ENCODE measurements around the gene PRKCD.

PRKCD gene

GRCh38 chr3:53221827-53222182 is 60.8 kb downstream of the PRKCD start:
- DNase-seq: no peak

GRCh38 chr3:53222183-53222901 is 61.3 kb downstream of the PRKCD start:
- DNase-seq: no peak

DNA sequence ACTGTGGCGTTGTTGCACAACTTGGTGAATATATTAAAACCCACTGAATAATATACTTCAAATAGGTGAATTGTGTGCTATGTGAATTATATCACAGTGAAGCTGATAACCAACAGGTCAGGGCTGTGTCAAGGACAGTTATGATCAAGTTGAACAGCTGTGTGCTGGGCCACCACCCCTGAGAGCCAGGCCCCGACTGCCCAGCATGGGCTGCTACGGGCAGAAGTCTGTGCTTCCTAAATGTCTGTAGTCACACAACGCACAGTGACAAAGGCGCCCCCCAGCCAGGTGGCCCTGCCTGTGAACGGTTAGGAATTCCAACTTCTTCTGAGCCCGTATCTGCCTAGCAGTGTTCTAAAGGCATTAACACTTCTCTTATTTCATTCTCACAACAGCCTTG is 62.0 kb downstream of the PRKCD start:
- no peak for DNase-seq

- DNase-seq: no peak
Observed at GRCh38 chr3:53223541-53223966, 62.5 kb downstream of the PRKCD start.

GRCh38 chr3:53224026-53224425 is 63.0 kb downstream of the PRKCD start:
- no peak for DNase-seq

DNA sequence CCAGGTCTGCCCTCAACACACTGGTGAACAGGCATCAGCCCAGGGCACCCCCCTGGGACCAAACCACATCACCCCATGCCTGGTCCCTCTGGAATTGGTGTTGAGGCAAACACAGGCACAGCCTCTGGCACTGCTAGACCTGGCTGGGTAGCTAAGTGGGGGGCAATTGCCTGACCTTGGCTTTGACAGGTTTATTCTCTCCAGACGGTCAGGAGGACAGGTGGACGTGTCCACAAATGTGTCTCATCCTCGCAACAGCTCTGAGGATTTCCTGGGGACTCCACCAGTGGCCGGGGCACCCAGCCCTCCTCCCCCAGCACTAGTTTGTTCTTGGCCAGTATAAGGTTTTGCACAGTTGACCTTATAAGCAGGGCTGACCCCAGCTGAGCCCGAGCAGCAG is 63.5 kb downstream of the PRKCD start:
- DNase-seq: no peak

DNA sequence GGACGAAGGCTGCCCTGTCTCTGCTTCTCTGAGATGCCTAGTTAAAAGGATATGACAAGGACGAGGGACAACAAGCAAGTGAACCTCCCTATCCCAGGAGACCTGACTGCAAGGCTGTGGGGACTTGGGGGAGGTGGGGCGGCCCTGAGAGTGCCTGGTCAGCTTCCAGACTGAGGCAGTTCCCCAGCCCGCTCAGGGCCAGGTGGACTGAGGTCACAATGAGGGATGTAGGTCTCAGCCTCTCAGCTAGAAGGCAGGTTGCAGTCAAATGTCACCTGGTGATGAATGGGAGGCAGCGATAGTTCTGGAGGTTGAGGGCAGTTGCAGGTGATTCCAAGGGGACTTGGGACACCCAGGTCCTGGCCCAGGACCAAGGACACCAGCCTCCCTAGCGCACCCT is 64.2 kb downstream of the PRKCD start:
- DNase-seq: no peak

DNA sequence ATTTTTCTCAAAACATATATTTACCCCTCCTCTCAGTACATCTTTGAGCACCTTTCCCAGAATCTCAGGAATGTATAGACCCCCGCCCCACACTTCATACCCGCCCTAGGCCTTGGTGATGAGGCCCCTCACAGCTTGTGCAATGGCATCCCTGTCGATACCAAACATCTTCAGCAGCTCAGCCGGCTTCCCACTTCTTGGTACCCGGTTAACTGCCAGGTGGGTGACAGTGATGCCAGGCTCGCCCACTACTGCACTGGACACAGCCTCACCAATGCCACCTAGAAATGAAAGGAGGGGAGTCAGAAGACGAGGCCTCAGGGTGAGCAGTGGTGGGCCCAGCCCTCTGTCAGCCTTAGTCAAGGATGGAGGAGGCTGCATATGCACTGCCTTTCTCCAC is 64.6 kb downstream of the PRKCD start:
- no peak for DNase-seq

- no peak for DNase-seq
Observed at GRCh38 chr3:53226142-53226840, 65.3 kb downstream of the PRKCD start.

DNA sequence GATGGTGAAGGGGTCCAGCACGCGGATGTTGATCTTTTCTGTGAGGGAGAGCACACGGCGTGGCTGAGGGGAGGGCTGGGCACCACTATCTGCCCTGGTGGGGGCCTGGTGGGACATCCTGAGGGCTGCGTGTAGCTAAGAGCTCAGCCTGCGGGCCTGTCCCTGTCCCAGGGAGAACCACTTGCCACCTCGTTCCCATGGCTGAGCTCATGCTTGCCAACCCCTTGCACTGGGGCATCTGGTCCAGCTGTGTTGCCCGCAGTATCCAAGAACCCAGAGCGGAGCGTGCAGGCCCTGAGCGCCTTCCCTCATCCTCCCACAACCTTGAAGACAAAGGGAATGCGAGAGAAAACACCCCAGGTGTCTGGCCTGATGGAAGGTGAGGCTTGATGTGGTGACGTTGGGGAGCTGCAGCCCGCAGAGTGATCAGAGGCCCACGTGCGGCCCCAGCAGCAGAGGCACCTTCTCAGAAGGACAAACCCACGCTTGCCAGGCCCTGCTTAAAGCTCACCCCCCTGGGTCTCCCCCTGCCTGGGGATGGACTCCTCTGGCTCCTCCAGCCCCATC is 65.9 kb downstream of the PRKCD start:
- no peak for DNase-seq

DNA sequence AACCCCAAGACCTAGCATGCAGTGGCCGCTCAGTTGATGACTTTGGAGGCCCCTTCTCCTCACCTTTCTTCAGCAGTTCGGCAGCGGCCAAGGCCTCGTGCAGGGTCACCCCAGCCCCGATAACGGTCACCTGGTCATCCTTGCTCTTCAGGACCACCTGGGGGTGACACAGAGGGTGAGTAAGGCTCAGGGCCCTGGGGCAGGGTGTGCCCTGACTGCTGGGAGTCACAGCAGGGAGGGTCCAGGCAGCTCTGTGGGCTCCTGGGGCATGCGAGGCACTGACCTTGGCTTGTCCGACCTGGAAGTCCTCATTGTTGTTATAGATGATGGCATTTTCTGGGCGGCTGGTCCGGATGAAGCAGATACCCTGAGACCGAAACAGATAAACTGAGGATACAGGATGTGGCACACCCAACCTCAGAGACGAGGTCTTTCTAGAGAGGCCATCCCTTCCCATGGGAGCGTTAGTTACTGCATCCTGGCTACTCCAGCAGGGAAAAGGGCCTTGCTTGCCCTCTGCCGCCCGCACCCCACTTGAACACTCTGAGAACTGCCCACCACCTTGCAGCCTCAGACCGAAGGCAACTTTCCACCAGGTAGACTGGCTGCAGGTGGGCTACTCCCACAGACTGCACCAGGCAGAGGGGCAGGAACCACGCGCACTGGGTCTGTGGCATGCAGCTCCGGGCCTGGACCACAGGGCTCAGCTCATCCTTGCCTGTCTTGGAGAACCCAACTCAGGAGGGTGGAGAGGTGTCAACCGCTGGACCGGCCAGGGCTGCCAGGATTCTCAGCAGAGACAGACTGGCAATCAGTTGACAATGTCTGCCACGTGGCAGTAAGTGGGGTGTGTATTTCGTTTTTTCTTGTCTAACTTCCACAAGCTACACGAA is 67.2 kb downstream of the PRKCD start:
- DNase-seq: no peak

DNA sequence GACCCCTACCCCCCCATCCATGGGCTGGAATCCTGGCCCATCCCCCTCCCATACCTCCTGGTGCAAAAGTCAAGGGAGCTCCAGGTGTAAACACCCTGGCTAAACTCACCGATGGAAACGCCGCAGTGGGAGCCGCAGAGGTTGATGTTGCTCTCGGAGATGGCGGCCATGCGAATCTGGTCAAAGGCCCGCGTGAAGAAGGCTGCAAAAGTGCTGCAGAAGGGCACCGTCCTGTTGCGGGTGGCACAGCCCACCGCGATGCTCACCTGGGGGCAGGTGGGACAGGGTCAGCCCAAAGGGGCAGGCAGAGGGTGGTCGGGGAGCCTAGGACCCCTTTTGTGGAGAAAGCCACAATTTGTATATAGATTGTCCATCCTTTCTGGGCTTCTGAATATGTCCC is 68.2 kb downstream of the PRKCD start:
- no peak for DNase-seq

DNA sequence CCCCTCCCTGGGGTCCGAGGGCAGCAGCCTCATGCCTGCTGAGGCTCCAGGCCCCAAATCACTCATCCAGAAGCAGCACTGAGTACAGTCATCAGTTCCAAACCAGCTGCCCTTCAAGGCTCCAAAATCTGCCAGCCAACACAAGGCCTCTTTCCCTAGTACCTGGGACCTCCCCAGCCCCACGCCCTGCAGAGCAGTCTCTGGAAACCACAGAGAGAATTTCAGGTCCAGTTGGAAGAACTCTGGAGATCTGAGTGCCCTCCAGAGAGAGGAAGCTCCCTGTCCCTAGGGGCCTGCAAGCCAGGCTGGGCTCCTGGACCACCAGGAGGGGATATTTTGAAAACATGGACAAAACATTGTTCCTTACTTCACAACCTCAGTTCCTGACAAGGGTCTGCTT is 68.6 kb downstream of the PRKCD start:
- no peak for DNase-seq

DNA sequence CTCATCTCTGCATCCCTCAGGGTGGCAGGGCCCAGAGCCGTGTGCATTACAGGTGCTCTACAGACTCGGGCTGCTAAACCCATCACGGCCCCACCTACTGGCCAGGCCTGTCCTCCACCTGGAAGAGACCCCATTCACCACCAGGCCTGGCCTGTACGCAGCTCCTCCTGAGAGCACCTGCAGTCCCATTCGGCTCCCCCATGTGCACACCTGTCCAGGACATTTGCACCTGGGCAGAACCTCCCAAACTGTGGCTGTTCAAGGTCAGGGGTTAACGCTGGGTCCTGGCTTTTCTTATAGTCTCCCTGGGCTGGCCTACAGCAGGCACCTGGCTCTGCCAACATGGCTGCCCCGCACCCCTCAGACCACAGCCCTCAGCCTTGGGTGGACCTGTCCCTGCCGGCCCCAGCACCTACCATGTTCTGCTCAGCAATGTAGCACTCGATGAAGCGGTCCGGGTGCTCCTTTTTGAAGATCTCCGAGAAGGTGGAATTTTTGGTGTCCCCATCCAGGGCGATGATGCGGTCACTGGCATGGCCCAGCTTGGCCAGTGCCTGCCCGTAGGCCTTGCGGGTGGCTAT is 69.1 kb downstream of the PRKCD start:
- DNase-seq: no peak

DNA sequence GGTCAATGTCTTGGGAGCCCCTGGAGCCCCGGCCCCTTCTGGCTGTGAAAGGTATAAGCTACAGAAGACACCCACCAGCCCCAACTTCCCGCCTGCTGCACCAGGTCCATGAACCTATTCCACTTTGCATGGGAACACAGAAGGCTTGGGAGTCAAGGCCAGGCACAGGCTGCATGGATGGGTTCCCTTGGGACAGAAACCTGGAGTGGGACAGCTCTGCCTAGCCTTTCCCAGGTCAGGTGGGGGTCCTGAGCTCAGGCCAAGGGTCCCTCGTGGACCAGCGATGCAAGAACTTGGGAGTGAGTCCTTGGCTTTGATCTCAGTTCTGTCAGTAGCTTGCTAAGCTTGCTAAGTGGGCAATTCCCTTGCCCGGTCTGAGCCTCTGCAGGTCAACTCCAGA is 69.8 kb downstream of the PRKCD start:
- DNase-seq: no peak

- no peak for DNase-seq
Observed at GRCh38 chr3:53231532-53232511, 70.8 kb downstream of the PRKCD start.

DNA sequence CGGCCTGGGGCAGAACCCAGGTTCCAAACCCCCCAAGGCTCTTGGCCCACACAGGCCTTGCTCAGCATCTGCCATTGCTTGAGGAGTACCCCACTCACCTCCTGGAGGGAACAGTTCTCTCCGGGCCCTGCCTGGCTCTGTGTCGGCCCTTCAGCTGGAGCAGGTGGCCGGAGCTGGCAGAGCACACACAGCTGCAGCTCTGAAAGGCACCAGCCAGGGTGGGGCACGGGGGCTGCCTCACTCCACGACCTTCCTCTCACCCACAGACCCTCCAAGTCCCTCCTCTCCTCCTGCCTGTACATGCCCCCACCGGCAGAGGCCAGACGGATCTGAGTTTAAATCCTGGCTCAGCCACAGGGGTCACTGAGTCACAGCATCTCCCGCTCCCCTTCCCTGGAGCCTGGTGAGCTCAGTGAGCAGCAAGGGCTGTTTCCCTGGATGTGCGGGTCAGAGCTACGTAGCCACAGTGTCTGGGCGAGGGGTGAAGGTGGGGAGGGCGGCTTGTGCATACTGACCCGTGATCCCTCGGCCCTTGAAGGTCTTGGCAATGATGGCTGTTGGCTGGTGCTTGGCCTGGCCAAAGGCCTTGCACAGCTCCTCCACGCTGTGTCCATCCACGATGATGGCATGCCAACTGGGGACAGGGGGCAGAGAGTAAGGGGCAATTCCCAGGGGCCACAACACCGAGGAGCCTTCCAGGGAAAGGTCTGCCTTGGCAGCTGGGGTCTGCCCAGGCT is 71.8 kb downstream of the PRKCD start:
- DNase-seq: no peak

DNA sequence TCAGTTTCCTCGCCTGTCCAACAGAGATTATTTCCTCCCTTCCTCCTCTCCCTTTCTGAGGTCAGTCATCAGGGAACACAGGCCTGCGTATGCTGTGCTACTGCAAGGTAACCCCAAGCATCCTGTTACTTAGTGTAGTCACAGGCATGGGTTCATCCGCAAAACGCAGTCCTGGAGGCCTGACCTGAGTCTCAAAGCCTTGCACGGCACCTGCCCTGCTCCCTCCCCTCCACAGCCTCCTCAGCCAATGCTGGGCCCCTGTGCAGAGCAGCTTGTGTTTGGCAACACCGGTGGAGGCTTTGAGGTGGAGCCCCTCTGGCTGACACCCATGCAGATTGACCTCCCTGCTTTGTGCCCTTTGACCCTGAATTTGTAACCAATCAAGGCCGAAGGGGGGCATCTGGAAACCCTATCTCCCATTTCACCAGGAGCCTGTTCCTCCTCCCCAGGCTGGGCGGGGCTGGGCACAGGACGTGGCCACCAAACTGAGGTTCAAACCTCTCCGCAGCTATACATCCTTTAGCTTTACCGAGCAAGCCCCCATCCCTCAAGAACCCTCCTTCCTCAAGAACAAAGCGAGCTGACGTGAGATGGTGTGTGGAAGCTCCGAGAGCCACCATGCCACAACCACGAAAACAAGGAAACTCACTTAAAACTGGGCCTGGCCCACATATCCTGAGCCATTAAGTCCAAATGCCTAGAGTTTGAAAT is 73.3 kb downstream of the PRKCD start:
- DNase-seq: no peak

- DNase-seq: no peak
Observed at GRCh38 chr3:53234841-53235232, 73.8 kb downstream of the PRKCD start.

- no peak for DNase-seq
Observed at GRCh38 chr3:53235545-53235944, 74.5 kb downstream of the PRKCD start.
